H1 (cell line): ENCODE results near the gene CYYR1. TPM values are rescaled to one million over a fixed set of nuclear protein-coding genes. Genes with fewer than 3 reads are reported as not detected.
A peak's percentile ranks its signal among the peaks of the same experiment; 100 is the strongest.

ENCODE experiments used
- EGR1 ChIP-seq: IDR thresholded peaks from 2 replicates; pipeline ENCODE4 v1.6.1; 2011; ENCODE audit warnings: low read depth, low read length, borderline replicate concordance
- EZH2 ChIP-seq: fragments of 200-600 bp; sonication (generic); IDR thresholded peaks from 2 replicates; pipeline ENCODE4 v1.7.1; 2012; ENCODE audit warnings: low read depth, mild to moderate bottlenecking, moderate library complexity, low read length, inconsistent platforms; ENCODE audit not compliant: severe bottlenecking
- HDAC2 ChIP-seq, 2 experiments: fragments of 300-600 bp in 1 of 2; sonication (generic) in 1 of 2; IDR thresholded peaks; 2 replicates each; pipeline ENCODE4 v1.6.1; 2011 to 2012; ENCODE audit warnings: low read depth in 2 of 2, low read length in 2 of 2, mild to moderate bottlenecking in 2 of 2, moderate library complexity in 2 of 2, borderline replicate concordance in 1 of 2, inconsistent platforms in 1 of 2
- KDM4A ChIP-seq: IDR thresholded peaks from one replicate; pipeline ENCODE4 v1.7.1; 2012; ENCODE audit warnings: low read depth, mild to moderate bottlenecking, moderate library complexity, low read length, inconsistent platforms; ENCODE audit not compliant: severe bottlenecking
- MAX ChIP-seq: IDR thresholded peaks from 2 replicates; pipeline ENCODE4 v1.6.1; 2012; ENCODE audit warnings: inconsistent platforms
- SP2 ChIP-seq: IDR thresholded peaks from 2 replicates; pipeline ENCODE4 v1.6.1; 2012; ENCODE audit warnings: mild to moderate bottlenecking, low read length, inconsistent platforms
- polyA plus RNA-seq, 7 experiments: library from polyadenylated mRNA; depleted of rRNA in 3 of 7; stranded (reverse) in 5 of 7; unstranded in 2 of 7; fragments of >200 nt in 5 of 7; fragments of 200-250 nt in 2 of 7; gene quantifications; 1 replicate in 5 of 7; 2 replicates in 1 of 7; 4 replicates in 1 of 7; pipeline versions ENCODE4 v1.2.1 to v1.2.3, GENCODE V29; 2011 to 2013; ENCODE audit warnings: missing spikeins in 2 of 7, mixed read lengths in 2 of 7
- total RNA-seq: library from RNA; stranded (reverse); fragmentation: NEBNext Ultra II Directional; extraction: Animal tissue kit (Norgen Biotek cat#: 25700); gene quantifications from 2 replicates; pipeline ENCODE4 v1.2.1, GENCODE V29; 2021
- TF ChIP-seq, protein P1 (sequence below): fragments of 300-600 bp; sonication (generic); IDR thresholded peaks from 2 replicates; pipeline ENCODE4 v1.7.1; 2012; ENCODE audit warnings: low read length, moderate library complexity, mild to moderate bottlenecking, inconsistent platforms; ENCODE audit not compliant: insufficient replicate concordance

Gene CYYR1
- total and polyA plus RNA-seq, 2 of the 8 experiments (the other 6 are each of a cell fraction or from before 2014, with no cell fraction given) = 12.2 to 37.9 TPM

DNA sequence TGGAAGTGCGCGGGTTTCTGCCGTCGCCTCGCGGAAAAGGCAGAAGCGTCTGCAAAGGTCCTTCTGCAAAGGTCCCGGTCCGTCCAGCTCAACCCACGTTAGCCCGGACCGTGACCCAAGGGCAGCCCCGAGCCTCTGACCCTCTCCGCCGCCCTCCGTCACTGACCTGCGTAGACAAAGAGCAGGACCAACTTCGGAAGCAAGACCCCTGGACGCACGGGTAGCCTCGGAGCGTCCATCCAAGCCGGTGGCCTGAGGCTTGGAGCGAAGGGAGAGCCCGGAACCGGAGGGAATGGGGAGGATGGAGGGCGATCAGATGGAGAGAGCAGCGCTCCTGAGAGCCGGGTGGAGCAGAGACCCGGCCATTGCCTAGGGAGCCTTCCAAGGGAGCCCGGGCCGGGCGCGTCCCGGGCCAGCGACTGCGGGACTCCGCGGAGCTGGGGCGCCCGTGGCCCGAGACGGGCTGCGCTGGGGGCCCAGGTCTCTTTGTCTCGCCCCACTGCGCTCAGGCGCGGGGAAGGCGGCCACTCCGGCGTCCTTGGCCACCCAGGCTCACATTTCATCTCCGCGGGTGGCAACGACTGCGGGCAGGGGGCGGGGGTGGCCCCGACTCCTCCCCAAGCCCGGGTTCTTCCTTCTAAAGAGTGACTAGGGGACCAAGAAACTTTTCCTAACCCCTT is at the start of gene CYYR1 (continued):
- TF ChIP-seq HDAC2 (IDR thresholded peaks at IDR 0.05; ENCODE audit: borderline replicate concordance in 1 of 2, low read depth in 2 of 2, low read length in 2 of 2) (no peak), KDM4A (peak; percentile 85), EZH2 (no peak), EGR1 (no peak), MAX (peak; percentile 38), SP2 (no peak)
- TF ChIP-seq, protein P1, sequence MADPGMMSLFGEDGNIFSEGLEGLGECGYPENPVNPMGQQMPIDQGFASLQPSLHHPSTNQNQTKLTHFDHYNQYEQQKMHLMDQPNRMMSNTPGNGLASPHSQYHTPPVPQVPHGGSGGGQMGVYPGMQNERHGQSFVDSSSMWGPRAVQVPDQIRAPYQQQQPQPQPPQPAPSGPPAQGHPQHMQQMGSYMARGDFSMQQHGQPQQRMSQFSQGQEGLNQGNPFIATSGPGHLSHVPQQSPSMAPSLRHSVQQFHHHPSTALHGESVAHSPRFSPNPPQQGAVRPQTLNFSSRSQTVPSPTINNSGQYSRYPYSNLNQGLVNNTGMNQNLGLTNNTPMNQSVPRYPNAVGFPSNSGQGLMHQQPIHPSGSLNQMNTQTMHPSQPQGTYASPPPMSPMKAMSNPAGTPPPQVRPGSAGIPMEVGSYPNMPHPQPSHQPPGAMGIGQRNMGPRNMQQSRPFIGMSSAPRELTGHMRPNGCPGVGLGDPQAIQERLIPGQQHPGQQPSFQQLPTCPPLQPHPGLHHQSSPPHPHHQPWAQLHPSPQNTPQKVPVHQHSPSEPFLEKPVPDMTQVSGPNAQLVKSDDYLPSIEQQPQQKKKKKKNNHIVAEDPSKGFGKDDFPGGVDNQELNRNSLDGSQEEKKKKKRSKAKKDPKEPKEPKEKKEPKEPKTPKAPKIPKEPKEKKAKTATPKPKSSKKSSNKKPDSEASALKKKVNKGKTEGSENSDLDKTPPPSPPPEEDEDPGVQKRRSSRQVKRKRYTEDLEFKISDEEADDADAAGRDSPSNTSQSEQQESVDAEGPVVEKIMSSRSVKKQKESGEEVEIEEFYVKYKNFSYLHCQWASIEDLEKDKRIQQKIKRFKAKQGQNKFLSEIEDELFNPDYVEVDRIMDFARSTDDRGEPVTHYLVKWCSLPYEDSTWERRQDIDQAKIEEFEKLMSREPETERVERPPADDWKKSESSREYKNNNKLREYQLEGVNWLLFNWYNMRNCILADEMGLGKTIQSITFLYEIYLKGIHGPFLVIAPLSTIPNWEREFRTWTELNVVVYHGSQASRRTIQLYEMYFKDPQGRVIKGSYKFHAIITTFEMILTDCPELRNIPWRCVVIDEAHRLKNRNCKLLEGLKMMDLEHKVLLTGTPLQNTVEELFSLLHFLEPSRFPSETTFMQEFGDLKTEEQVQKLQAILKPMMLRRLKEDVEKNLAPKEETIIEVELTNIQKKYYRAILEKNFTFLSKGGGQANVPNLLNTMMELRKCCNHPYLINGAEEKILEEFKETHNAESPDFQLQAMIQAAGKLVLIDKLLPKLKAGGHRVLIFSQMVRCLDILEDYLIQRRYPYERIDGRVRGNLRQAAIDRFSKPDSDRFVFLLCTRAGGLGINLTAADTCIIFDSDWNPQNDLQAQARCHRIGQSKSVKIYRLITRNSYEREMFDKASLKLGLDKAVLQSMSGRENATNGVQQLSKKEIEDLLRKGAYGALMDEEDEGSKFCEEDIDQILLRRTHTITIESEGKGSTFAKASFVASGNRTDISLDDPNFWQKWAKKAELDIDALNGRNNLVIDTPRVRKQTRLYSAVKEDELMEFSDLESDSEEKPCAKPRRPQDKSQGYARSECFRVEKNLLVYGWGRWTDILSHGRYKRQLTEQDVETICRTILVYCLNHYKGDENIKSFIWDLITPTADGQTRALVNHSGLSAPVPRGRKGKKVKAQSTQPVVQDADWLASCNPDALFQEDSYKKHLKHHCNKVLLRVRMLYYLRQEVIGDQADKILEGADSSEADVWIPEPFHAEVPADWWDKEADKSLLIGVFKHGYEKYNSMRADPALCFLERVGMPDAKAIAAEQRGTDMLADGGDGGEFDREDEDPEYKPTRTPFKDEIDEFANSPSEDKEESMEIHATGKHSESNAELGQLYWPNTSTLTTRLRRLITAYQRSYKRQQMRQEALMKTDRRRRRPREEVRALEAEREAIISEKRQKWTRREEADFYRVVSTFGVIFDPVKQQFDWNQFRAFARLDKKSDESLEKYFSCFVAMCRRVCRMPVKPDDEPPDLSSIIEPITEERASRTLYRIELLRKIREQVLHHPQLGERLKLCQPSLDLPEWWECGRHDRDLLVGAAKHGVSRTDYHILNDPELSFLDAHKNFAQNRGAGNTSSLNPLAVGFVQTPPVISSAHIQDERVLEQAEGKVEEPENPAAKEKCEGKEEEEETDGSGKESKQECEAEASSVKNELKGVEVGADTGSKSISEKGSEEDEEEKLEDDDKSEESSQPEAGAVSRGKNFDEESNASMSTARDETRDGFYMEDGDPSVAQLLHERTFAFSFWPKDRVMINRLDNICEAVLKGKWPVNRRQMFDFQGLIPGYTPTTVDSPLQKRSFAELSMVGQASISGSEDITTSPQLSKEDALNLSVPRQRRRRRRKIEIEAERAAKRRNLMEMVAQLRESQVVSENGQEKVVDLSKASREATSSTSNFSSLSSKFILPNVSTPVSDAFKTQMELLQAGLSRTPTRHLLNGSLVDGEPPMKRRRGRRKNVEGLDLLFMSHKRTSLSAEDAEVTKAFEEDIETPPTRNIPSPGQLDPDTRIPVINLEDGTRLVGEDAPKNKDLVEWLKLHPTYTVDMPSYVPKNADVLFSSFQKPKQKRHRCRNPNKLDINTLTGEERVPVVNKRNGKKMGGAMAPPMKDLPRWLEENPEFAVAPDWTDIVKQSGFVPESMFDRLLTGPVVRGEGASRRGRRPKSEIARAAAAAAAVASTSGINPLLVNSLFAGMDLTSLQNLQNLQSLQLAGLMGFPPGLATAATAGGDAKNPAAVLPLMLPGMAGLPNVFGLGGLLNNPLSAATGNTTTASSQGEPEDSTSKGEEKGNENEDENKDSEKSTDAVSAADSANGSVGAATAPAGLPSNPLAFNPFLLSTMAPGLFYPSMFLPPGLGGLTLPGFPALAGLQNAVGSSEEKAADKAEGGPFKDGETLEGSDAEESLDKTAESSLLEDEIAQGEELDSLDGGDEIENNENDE = no peak
